Astrocyte (in vitro differentiated cells and primary cell): ENCODE data around the gene GPX4. TPM values are rescaled to one million over a fixed set of nuclear protein-coding genes. Genes with fewer than 3 reads are reported as not detected.

Experiments used
- DNase-seq: peaks from one replicate; pipeline ENCODE4 v3.0.0-alpha.2; 2010; ENCODE audit warnings: low read depth
- FAIRE-seq: peaks from 2 replicates; lab custom pipeline; 2011; peaks lifted over from hg19 to GRCh38; lab: Jason Lieb, UNC
- H2AFZ ChIP-seq: 2 replicates; pipeline ENCODE4 v1.6.0; 2012; ENCODE audit warnings: low read depth, low read length, inconsistent platforms
- H3K27ac ChIP-seq: 2 replicates; pipeline ENCODE4 v1.5.1; 2011; ENCODE audit warnings: low read depth, low read length, inconsistent platforms
- H3K27me3 ChIP-seq: 2 replicates; pipeline ENCODE4 v1.6.0; 2011; ENCODE audit warnings: low read length, inconsistent platforms; ENCODE audit not compliant: insufficient read depth
- H3K36me3 ChIP-seq: 2 replicates; pipeline ENCODE4 v1.5.1; 2011; ENCODE audit warnings: low read length, inconsistent platforms; ENCODE audit not compliant: insufficient read depth
- H3K4me1 ChIP-seq: 2 replicates; pipeline ENCODE4 v1.5.1; 2011; ENCODE audit warnings: low read length, inconsistent platforms; ENCODE audit not compliant: insufficient read depth
- H3K4me2 ChIP-seq: 2 replicates; pipeline ENCODE4 v1.6.0; 2012; ENCODE audit warnings: low read length, inconsistent platforms
- H3K4me3 ChIP-seq: 2 replicates; pipeline ENCODE4 v1.5.1; 2011; ENCODE audit warnings: low read depth, mild to moderate bottlenecking, low read length, inconsistent platforms; ENCODE audit not compliant: insufficient read depth
- H3K79me2 ChIP-seq: 2 replicates; pipeline ENCODE4 v1.6.0; 2012; ENCODE audit warnings: mild to moderate bottlenecking, low read length, inconsistent platforms; ENCODE audit not compliant: insufficient read depth
- H3K9ac ChIP-seq: 2 replicates; pipeline ENCODE4 v1.6.0; 2012; ENCODE audit warnings: mild to moderate bottlenecking, low read length, inconsistent platforms
- H3K9me3 ChIP-seq: 2 replicates; pipeline ENCODE4 v1.5.1; 2012; ENCODE audit warnings: low read depth, mild to moderate bottlenecking, low read length, inconsistent platforms; ENCODE audit not compliant: insufficient read depth
- H4K20me1 ChIP-seq: 2 replicates; pipeline ENCODE4 v1.6.0; 2012; ENCODE audit warnings: low read length, inconsistent platforms; ENCODE audit not compliant: insufficient read depth
- H3K27ac Mint-ChIP-seq: one replicate; pipeline ENCODE4 v1.8.0; 2021; ENCODE audit warnings: mild to moderate bottlenecking, mixed read lengths; ENCODE audit not compliant: unreplicated experiment
- H3K27me3 Mint-ChIP-seq: one replicate; pipeline ENCODE4 v1.8.0; 2021; ENCODE audit warnings: low read depth, mixed read lengths; ENCODE audit not compliant: unreplicated experiment
- H3K36me3 Mint-ChIP-seq: one replicate; pipeline ENCODE4 v1.8.0; 2021; ENCODE audit warnings: low read depth, mixed read lengths; ENCODE audit not compliant: unreplicated experiment
- H3K4me1 Mint-ChIP-seq: one replicate; pipeline ENCODE4 v1.8.0; 2021; ENCODE audit warnings: low read depth, mixed read lengths; ENCODE audit not compliant: unreplicated experiment
- H3K4me3 Mint-ChIP-seq: one replicate; pipeline ENCODE4 v1.8.0; 2021; ENCODE audit warnings: mild to moderate bottlenecking, moderate library complexity, mixed read lengths; ENCODE audit not compliant: unreplicated experiment
- H3K9me3 Mint-ChIP-seq: one replicate; pipeline ENCODE4 v1.8.0; 2021; ENCODE audit warnings: mild to moderate bottlenecking, mixed read lengths; ENCODE audit not compliant: unreplicated experiment
- EZH2 ChIP-seq: IDR thresholded peaks from 2 replicates; pipeline ENCODE4 v1.6.1; 2012; ENCODE audit warnings: mild to moderate bottlenecking, low read length, inconsistent platforms; ENCODE audit not compliant: insufficient read depth
- total RNA-seq: library from RNA; stranded (reverse); gene quantifications from 2 replicates; pipeline ENCODE4 v1.2.1, GENCODE V29; 2021
- TF ChIP-seq, protein P1 (sequence below): IDR thresholded peaks from 2 replicates; pipeline ENCODE4 v1.5.1; 2011; ENCODE audit warnings: low read depth, mild to moderate bottlenecking, inconsistent platforms, low read length, moderate library complexity; ENCODE audit not compliant: insufficient read depth

The GPX4 gene
- total RNA-seq, 1 donor from 2014 or later, result 325 TPM

DNA sequence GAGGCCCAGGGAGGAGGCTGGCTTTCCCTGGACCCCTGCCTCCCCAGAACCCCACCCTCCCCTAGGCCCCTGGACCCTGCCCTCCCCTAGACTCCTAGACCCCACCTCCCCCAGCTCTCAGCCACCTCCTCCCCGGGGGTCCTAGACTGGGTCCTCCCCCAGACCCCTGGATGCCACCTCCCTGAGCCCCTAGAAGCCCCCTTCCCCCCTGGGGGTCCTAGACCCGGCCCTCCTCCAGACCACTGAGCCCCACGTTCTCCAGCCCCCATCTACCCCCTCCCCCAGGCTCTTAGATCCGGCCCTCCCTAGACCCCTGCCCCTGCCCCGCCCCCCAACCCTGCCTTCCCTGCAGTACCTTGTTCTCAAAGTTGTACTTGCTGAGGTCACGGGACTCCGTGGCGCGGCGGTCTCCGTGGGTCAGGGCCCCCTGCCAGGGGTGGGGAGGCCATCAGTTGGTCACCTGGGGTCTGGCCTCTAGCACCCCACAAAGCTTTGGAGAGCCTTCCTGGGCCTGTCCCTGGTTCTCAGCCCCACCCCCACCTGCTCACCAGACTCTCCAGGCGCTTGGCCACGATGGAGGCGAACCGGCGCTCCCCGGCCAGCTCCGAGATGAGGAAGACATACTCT lies 8.0 kb downstream of the GPX4 start:
- H3K4me3 ChIP-seq, result no peak overlapping the region
- Mint-ChIP-seq H3K4me3 (no peak overlapping the region), H3K9me3 (no peaks in the 10 kb centered on the region), H3K27ac (no peak overlapping the region), H3K27me3 (no peaks in the 10 kb centered on the region), H3K36me3 (no peaks in the 10 kb centered on the region), H3K4me1 (no peaks in the 10 kb centered on the region)
- H3K9ac ChIP-seq, result no peak overlapping the region
- FAIRE-seq, result no peak
- no peak overlapping the region for H2AFZ ChIP-seq
- peaks cover 28% of the 10 kb centered on the region for H4K20me1 ChIP-seq
- no peak overlapping the region for H3K27ac ChIP-seq
- H3K79me2 ChIP-seq, result peaks cover 2% of the 10 kb centered on the region
- H3K36me3 ChIP-seq, result no peaks in the 10 kb centered on the region
- no peaks in the 10 kb centered on the region for H3K27me3 ChIP-seq
- H3K4me2 ChIP-seq, result no peak overlapping the region
- H3K9me3 ChIP-seq, result no peaks in the 10 kb centered on the region
- DNase-seq, result no peak
- TF ChIP-seq, protein P1, sequence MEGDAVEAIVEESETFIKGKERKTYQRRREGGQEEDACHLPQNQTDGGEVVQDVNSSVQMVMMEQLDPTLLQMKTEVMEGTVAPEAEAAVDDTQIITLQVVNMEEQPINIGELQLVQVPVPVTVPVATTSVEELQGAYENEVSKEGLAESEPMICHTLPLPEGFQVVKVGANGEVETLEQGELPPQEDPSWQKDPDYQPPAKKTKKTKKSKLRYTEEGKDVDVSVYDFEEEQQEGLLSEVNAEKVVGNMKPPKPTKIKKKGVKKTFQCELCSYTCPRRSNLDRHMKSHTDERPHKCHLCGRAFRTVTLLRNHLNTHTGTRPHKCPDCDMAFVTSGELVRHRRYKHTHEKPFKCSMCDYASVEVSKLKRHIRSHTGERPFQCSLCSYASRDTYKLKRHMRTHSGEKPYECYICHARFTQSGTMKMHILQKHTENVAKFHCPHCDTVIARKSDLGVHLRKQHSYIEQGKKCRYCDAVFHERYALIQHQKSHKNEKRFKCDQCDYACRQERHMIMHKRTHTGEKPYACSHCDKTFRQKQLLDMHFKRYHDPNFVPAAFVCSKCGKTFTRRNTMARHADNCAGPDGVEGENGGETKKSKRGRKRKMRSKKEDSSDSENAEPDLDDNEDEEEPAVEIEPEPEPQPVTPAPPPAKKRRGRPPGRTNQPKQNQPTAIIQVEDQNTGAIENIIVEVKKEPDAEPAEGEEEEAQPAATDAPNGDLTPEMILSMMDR, result no peak
- no peak for TF ChIP-seq EZH2
- H3K4me1 ChIP-seq, result peaks cover 11% of the 10 kb centered on the region

DNA sequence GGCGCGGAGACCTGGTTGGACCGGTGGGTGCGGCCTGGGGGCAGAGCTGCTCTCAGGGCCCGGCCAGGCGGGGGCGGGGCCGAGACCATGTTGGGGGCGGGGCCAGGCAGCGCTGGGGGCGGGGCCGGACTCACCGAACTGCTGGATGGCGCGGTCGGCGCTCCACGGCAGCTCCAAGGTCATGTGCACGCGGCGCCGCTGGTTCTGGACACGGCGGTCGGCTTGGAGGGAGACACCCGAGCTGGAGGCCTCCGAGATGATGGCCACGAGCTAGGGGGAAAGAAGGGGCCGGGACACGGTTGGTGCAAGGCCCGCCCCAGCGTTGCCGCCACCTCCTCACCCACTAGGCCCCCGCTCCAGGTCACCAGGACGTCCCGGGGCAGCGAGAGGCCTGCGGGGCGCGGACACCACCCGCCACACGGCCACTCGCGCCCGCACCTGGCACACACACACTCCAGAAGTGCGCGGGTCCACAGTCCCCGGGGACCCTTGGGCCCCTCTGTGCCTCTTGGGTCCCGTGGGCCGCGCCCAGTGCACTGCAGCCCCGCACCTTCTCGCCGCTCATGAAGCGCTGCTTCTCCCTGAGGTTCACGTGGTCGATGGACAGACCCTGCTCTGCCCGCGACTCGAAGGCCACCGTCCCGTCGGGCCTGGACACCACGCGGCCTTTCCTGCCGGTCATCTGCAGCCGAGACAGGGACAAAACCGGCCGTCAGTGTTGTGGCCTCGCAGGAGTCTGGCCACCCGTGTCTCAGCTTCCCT lies 8.7 kb downstream of the GPX4 start:
- H3K36me3 ChIP-seq, result no peaks in the 10 kb centered on the region
- no peak overlapping the region for H3K27ac ChIP-seq
- no peaks in the 10 kb centered on the region for H3K4me1 Mint-ChIP-seq
- TF ChIP-seq, protein P1, result no peak
- TF ChIP-seq EZH2, result no peak
- H3K27me3 ChIP-seq, result no peaks in the 10 kb centered on the region
- H3K36me3 Mint-ChIP-seq, result no peaks in the 10 kb centered on the region
- DNase-seq, result no peak
- no peak overlapping the region for H3K4me3 ChIP-seq
- no peaks in the 10 kb centered on the region for H3K9me3 ChIP-seq
- H3K4me3 Mint-ChIP-seq, result no peak overlapping the region
- no peak overlapping the region for H2AFZ ChIP-seq
- no peak overlapping the region for H3K4me2 ChIP-seq
- H3K9me3 Mint-ChIP-seq, result no peaks in the 10 kb centered on the region
- no peak overlapping the region for H3K9ac ChIP-seq
- peaks cover 11% of the 10 kb centered on the region for H3K4me1 ChIP-seq
- H3K27me3 Mint-ChIP-seq, result no peaks in the 10 kb centered on the region
- no peak for FAIRE-seq
- H3K79me2 ChIP-seq, result no peaks in the 10 kb centered on the region
- H4K20me1 ChIP-seq, result peaks cover 21% of the 10 kb centered on the region
- no peak overlapping the region for H3K27ac Mint-ChIP-seq
